GM21786 (cell line): ENCODE results near the gene FILIP1L.
A peak's percentile ranks its signal among the peaks of the same experiment; 100 is the strongest.

Experiments
- ATAC-seq: cut with Tn5 transposase; IDR thresholded peaks from one replicate; pipeline ENCODE4 v1.9.1; 2021; ENCODE audit not compliant: unreplicated experiment

Gene FILIP1L

GRCh38 chr3:100045696-100046095 lies 68.6 kb downstream of the FILIP1L start:
- no peak for ATAC-seq

- ATAC-seq = peak; percentile 72
Observed at GRCh38 chr3:100044369-100044768, 69.9 kb downstream of the FILIP1L start.

- no peak for ATAC-seq
Observed at GRCh38 chr3:100043271-100043670, 71.0 kb downstream of the FILIP1L start.

GRCh38 chr3:100042166-100042981 lies 71.9 kb downstream of the FILIP1L start:
- no peak for ATAC-seq

GRCh38 chr3:100041328-100041749 lies 73.0 kb downstream of the FILIP1L start:
- no peak for ATAC-seq

GRCh38 chr3:100040451-100041225 lies 73.7 kb downstream of the FILIP1L start:
- ATAC-seq = no peak

- ATAC-seq = no peak
Observed at GRCh38 chr3:100039075-100039474, 75.2 kb downstream of the FILIP1L start.

GRCh38 chr3:100033903-100034471 lies 80.3 kb downstream of the FILIP1L start:
- no peak for ATAC-seq

GRCh38 chr3:100033184-100033583 lies 81.1 kb downstream of the FILIP1L start:
- no peak for ATAC-seq

GRCh38 chr3:100032243-100032642 lies 82.1 kb downstream of the FILIP1L start:
- ATAC-seq = no peak

GRCh38 chr3:100030914-100031425 lies 83.3 kb downstream of the FILIP1L start:
- no peak for ATAC-seq

GRCh38 chr3:100030346-100030745 lies 84.0 kb downstream of the FILIP1L start:
- ATAC-seq = no peak

GRCh38 chr3:100029689-100030088 lies 84.6 kb downstream of the FILIP1L start:
- ATAC-seq = no peak

GRCh38 chr3:100029052-100029451 lies 85.2 kb downstream of the FILIP1L start:
- ATAC-seq = no peak

GRCh38 chr3:100027321-100027720 lies 87.0 kb downstream of the FILIP1L start:
- ATAC-seq = no peak

- no peak for ATAC-seq
Observed at GRCh38 chr3:100024520-100025303, 89.6 kb downstream of the FILIP1L start.

- ATAC-seq = no peak
Observed at GRCh38 chr3:100023595-100023994, 90.7 kb downstream of the FILIP1L start.

GRCh38 chr3:100023150-100023549 lies 91.2 kb downstream of the FILIP1L start:
- ATAC-seq = no peak

- no peak for ATAC-seq
Observed at GRCh38 chr3:100022506-100022905, 91.8 kb downstream of the FILIP1L start.

GRCh38 chr3:100020876-100021644 lies 93.2 kb downstream of the FILIP1L start:
- ATAC-seq = no peak
